ENCODE results near the gene GTF2E1.
"Not testable (repeated sequence)": the region's sequence is repeated elsewhere in the genome, so short reads cannot be mapped to it uniquely, and the experiment has no call there.

Gene GTF2E1

GRCh38 chr3:120742198-120742848 is at the start of gene GTF2E1, which contains the start of gene RABL3:
Gene GTF2E1 (plus strand): TSS chr3:120742744. CDS start chr3:120750553, 7,809 bp downstream.
Gene RABL3 (minus strand): TSS chr3:120742516. CDS start chr3:120742507, 9 bp downstream.
- DNase-seq = peak; percentile 90

GRCh38 chr3:120693439-120694171 is 48.9 kb upstream of the GTF2E1 start:
- DNase-seq = no peak

GRCh38 chr3:120699333-120699732 is 43.2 kb upstream of the GTF2E1 start:
- no peak for DNase-seq

- DNase-seq = no peak
These were observed 36.5 kb upstream of the GTF2E1 start for GRCh38 chr3:120705884-120706582.

GRCh38 chr3:120706950-120707349 is 35.6 kb upstream of the GTF2E1 start:
- DNase-seq = no peak

- no peak for DNase-seq
These were observed 34.1 kb upstream of the GTF2E1 start for GRCh38 chr3:120708408-120708807.

GRCh38 chr3:120710369-120710768 is 32.2 kb upstream of the GTF2E1 start:
- DNase-seq = no peak

GRCh38 chr3:120713262-120713661 is 29.3 kb upstream of the GTF2E1 start:
- DNase-seq = no peak

- peak; percentile 25 for DNase-seq
These were observed 23.2 kb upstream of the GTF2E1 start for GRCh38 chr3:120719167-120719834.

- DNase-seq = no peak
These were observed 15.8 kb upstream of the GTF2E1 start for GRCh38 chr3:120726791-120727190.

- no peak for DNase-seq
These were observed 11.7 kb upstream of the GTF2E1 start for GRCh38 chr3:120730576-120731542.

GRCh38 chr3:120738006-120738405 is 4.5 kb upstream of the GTF2E1 start:
- not testable (repeated sequence) for DNase-seq

GRCh38 chr3:120741320-120741719 is 1.2 kb upstream of the GTF2E1 start:
- DNase-seq = no peak

- DNase-seq = no peak
These were observed 727 bp upstream of the GTF2E1 start for GRCh38 chr3:120741837-120742197.

GRCh38 chr3:120742849-120743365 is 363 bp downstream of the GTF2E1 start:
- DNase-seq = no peak

GRCh38 chr3:120743556-120744195 is 1.1 kb downstream of the GTF2E1 start:
- DNase-seq = no peak

GRCh38 chr3:120745466-120745865 is 2.9 kb downstream of the GTF2E1 start:
- no peak for DNase-seq

GRCh38 chr3:120749843-120750242 is 7.3 kb downstream of the GTF2E1 start:
- no peak for DNase-seq

GRCh38 chr3:120752230-120752629 is 9.7 kb downstream of the GTF2E1 start:
- no peak for DNase-seq

GRCh38 chr3:120752865-120753264 is 10.3 kb downstream of the GTF2E1 start:
- no peak for DNase-seq

- no peak for DNase-seq
These were observed 11.3 kb downstream of the GTF2E1 start for GRCh38 chr3:120753810-120754209.
